LNCaP clone FGC (cell line): ENCODE data around the gene DDA1.

Experiments
- DNase-seq: peaks from one replicate; pipeline ENCODE4 v3.0.0-alpha.2; 2011; ENCODE audit warnings: low read depth
- H3K4me3 ChIP-seq: 2 replicates; pipeline ENCODE4 v1.5.1; 2011; ENCODE audit warnings: mild to moderate bottlenecking, low read depth, low read length, control low read depth
- TF ChIP-seq, protein P1 (sequence below): IDR thresholded peaks from 2 replicates; pipeline ENCODE4 v1.5.1; 2012; ENCODE audit warnings: mild to moderate bottlenecking; ENCODE audit not compliant: control insufficient read depth, insufficient read depth; ENCODE audit errors: extremely low read depth

Gene DDA1

DNA sequence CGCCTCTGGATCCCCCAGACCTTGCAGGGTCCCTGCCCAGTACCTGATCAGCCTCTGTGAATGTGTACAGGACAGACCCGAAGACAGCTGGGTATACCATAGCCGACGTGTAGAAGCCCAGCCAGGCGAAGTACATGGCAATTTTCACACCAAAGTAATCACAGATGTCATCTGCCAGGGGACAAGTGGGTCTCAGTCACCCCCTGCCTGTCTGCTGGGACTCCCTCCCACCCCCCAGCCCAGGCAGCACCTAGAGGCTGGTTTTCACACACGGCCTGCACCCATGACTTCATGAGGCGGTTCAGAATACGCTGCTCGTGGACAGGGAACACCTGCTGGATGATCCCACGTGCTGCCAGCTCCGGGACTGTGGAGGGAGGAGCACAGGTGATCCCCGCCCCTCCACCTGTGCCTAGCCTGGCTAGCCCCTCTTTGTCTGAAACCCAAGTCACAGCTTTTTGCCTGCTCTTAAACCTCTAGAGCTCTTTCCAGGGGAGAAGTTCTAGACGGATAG is 21.7 kb downstream of the DDA1 start:
- TF ChIP-seq, protein P1, sequence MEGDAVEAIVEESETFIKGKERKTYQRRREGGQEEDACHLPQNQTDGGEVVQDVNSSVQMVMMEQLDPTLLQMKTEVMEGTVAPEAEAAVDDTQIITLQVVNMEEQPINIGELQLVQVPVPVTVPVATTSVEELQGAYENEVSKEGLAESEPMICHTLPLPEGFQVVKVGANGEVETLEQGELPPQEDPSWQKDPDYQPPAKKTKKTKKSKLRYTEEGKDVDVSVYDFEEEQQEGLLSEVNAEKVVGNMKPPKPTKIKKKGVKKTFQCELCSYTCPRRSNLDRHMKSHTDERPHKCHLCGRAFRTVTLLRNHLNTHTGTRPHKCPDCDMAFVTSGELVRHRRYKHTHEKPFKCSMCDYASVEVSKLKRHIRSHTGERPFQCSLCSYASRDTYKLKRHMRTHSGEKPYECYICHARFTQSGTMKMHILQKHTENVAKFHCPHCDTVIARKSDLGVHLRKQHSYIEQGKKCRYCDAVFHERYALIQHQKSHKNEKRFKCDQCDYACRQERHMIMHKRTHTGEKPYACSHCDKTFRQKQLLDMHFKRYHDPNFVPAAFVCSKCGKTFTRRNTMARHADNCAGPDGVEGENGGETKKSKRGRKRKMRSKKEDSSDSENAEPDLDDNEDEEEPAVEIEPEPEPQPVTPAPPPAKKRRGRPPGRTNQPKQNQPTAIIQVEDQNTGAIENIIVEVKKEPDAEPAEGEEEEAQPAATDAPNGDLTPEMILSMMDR, result no peak
- H3K4me3 ChIP-seq, result no peak overlapping the region
- DNase-seq, result no peak

DNA sequence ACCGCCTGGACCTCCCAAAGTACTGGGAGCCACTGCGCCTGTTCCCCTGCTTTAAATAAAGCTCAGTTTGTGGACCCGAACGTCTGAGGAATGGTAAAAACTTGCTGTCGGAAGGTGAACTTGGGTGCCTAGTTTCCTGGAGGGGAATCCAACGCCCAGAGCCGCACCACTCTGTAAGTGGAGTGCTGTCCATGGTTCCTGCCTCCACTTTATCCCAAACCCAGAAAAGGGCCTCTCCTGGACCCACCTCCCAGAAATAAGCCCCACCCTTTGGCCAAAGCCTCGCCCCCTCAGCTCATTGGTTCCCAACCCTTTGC is 23.0 kb downstream of the DDA1 start:
- TF ChIP-seq, protein P1, result no peak
- DNase-seq, result no peak
- H3K4me3 ChIP-seq, result no peak overlapping the region

DNA sequence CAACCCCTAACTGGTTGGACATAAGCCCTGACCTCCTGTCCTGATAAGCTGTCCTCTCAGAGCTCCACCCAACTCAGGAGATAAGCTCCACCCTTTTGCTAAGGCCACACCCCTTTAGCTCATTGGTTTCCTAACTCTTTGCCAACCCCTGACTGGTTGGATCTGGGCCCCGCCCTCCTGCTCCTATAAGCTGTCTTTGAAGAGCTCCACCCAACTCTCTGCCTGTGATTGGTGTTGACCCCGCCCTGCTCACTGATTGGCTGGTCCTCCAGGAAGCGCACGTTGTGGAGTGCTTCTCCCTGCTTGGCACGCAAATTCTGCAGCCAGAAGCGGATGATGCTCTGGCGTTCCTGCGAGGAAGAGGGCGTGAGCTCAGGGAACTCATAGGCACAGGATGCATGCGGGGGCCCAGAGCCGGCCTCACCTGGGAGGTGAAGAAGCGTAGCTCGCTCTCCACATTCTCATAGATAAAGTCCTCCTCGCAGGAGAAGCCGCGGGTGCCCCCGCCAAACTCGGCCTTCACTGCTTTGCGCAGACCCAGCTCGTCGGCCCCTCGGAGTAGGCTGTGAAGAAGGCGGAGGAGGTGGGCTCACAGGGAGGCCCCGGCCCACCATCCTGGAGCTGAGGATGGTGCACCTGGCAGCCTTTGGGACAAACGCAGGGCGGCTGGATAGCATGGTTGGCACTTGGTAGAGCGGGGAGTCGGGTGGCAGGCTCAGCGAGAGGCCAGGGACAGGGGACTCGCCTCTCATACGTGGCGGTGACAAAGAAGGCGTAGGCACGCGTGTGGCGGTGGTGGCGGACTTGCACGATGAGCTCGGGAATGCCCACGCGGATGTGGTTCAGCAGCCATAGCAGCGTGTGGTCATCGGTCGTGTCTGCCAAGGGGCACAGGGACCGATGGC is 23.6 kb downstream of the DDA1 start:
- H3K4me3 ChIP-seq, result no peak overlapping the region

DNA sequence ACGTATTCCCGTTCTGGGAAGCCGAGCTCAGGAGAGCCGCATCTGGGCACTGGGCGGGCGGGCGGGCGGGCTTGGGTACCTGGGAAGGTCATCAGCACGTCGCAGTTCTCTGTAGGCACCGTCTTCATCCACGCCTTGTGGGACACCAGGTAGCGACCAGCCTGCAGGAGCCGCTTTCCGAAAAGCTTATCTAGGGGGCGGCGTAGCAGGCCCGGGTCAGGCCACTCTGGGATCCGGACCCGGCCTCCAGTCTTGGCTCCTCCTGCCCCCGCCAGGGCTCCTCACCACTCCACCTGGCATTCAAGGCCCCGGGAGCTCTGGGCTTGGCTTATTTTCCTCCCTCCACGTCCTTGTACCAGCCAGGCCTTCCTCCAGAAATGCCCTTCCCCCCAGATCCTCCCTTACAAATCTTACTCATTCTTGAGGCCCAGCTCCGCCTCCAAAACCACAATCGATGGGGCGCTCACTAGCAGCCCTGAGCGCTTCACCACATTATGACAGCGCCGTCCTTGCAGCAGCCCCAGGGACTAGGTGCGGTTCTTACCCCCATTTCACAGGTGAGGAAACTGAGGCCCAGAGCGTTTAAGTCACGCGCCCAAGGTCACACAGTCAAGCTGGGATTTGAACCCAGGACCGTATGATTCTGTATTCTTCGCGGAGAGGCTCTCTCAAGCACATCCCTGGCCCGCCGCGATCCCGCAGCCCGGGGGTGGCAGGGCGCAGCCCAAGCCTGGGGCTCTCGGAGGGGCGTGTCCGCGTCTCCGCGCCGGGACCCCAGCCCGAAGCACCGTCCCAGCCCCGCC is 24.4 kb downstream of the DDA1 start:
- no peak for DNase-seq
- TF ChIP-seq, protein P1, result no peak
- H3K4me3 ChIP-seq, result peak overlapping the region; percentile 75

More for the DNA sequence above, 23.6 kb downstream of the DDA1 start:
- TF ChIP-seq, protein P1, result no peak
- peak; percentile 63 for DNase-seq

DNA sequence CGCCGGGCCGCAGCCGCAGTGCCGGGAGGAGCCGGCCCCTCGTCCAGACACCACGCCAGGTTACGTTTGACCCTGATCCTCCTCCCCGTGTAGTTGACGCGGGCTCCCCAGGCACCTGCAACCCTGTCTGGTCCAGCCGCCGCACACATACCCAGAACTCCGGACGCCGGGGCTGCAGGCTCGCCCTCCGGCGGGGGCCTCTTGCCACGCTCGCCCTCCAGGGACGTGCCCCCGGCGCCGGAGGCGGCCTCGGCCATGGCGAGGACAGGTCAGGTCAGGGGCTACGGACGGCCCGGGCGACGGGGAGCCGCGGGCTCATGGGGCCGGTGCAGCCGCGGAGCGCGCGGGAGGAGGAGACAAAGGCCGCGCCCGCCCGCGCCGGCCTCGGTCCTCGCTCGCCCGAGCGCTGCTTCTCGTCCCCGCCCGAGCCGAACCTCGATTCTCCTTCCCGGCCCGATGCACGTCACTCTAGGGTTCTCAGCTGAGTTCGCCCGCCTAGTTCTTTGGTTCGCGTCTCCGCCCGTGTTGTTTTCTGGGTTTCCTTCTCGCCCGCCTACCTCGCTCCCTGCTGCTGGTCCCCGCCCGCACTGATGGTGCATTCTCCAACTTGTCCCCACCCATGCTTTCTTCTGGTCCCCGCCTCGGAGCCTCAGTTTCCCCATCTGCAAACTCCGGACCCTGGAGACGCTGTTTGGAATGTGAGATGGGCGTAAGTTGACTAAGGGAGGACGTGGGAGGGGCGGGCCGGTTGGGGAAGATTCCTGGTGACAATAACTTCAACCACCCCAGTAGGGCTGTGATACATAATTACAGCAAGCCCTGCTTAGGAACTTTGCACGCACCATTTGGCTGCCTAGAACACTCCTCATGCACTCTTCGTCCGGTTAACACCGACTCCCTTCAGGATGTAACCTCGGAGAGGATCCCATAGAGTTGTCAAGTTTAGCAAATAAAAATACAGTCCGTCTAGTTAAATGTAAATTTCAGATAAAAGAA is 25.3 kb downstream of the DDA1 start, which contains the start of gene ANO8:
TSS of gene ANO8 (minus strand) at position 442 of the 996 bp plus-strand sequence. CDS start at position 257, 185 bp downstream.
- peak; percentile 96 for DNase-seq
- TF ChIP-seq, protein P1, result no peak
- peak within 1 kb of the TSS; percentile 75 for H3K4me3 ChIP-seq

DNA sequence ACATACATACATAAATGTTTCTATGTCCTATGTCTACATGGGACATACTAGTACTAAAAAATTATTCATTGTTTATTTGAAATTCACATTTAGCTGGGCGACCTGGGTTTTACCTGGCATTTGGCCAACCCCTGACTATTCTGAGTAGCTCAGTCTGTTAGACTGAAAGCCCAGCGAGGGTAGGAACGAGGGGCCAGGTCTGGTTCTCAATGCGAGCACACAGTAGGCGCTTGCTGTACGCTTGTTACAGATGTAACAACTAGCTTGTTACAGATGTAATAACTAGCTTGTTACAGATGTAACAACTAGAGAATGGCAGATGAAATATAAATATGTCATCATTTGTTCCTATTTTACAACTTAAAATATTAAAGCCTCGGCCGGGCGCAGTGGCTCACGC is 26.2 kb downstream of the DDA1 start:
- DNase-seq, result no peak
- H3K4me3 ChIP-seq, result peak overlapping the region; percentile 75
- TF ChIP-seq, protein P1, result no peak
